ENCODE results near the gene SESN2. TPM values are rescaled to one million over a fixed set of nuclear protein-coding genes. Genes with fewer than 3 reads are reported as not detected.

The SESN2 gene
- total RNA-seq, 2 donors from 2014 or later = 12.3 to 15.2 TPM

DNA sequence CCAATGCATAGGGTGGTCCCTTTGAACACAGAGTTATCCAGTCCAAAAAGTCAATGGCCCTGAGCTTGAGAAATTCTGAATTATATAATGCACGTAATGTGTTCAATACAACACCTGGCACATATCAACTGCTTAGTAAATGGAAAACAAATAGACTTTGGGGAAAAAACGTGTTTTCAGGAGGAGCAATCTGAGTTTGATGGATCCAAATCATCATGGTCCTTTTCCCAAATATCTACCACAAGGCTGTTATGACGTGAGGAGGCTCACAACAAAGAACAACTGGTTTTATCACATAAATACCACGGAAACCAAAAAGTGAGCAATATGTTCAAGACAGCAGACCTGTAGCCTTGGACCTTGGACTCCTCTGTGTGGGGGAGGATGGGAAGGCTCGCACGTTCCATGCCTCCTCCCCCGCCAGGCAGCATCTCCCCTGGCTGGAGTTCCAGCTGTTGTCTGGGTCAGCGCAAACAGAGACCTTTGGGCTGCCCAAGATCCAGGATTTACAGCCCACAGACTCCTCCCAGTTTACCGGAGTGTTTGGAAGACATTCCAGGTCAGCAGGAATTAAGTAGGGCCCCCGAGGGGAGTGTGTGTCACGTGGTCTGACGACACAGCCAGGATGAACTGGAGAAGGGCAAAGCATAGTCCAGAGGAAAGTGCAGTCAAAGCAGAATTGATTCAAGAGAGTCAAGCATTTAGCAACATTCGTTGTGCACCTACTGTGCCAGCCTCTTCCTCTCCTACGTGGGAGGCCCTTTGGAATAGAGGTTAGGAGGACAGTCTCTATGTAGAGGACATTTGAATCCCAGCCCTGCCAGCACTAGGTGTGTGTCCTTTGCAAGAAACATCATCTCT lies 37.3 kb downstream of the SESN2 start:
- DNase-seq = peak; percentile 94
- H3K36me3 Mint-ChIP-seq (ENCODE audit: low read depth) = no peaks in the 10 kb centered on the region
- Histone ChIP-seq H3K9me3 (ENCODE audit: control insufficient read depth, low read length) (no peaks in the 10 kb centered on the region), H3K27me3 (ENCODE audit: control insufficient read depth, insufficient read depth, low read length, poor library complexity, severe bottlenecking) (no peaks in the 10 kb centered on the region), H3K4me3 (ENCODE audit: low read length) (peak overlapping the region; percentile 71), H3K27ac (ENCODE audit: low read depth, low read length) (peak overlapping the region; percentile 36), H3K9ac (ENCODE audit: extremely low read depth, low read length, poor library complexity, severe bottlenecking) (peak overlapping the region; percentile 53), H3K4me1 (ENCODE audit: control insufficient read depth, insufficient read depth, low read length) (peaks cover 3% of the 10 kb centered on the region), H3K36me3 (ENCODE audit: control insufficient read depth, insufficient read depth, low read length) (no peaks in the 10 kb centered on the region)
- H3K27me3 Mint-ChIP-seq (ENCODE audit: insufficient read depth) = no peaks in the 10 kb centered on the region
- peak overlapping the region; percentile 12 for H3K4me3 Mint-ChIP-seq
- TF ChIP-seq, protein P1, sequence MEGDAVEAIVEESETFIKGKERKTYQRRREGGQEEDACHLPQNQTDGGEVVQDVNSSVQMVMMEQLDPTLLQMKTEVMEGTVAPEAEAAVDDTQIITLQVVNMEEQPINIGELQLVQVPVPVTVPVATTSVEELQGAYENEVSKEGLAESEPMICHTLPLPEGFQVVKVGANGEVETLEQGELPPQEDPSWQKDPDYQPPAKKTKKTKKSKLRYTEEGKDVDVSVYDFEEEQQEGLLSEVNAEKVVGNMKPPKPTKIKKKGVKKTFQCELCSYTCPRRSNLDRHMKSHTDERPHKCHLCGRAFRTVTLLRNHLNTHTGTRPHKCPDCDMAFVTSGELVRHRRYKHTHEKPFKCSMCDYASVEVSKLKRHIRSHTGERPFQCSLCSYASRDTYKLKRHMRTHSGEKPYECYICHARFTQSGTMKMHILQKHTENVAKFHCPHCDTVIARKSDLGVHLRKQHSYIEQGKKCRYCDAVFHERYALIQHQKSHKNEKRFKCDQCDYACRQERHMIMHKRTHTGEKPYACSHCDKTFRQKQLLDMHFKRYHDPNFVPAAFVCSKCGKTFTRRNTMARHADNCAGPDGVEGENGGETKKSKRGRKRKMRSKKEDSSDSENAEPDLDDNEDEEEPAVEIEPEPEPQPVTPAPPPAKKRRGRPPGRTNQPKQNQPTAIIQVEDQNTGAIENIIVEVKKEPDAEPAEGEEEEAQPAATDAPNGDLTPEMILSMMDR (conservative IDR thresholded peaks at IDR 0.05) = no peak
- H3K27ac Mint-ChIP-seq = peak overlapping the region; percentile 71
- 37 to 38% methylated on average over 6 to 14 of the region's 14 CpGs for WGBS, 2 experiments (ENCODE audit: insufficient coverage in 1 of 2, insufficient read length in 1 of 2)
- H3K4me1 Mint-ChIP-seq = peaks cover 13% of the 10 kb centered on the region
- H3K9me3 Mint-ChIP-seq = no peaks in the 10 kb centered on the region

DNA sequence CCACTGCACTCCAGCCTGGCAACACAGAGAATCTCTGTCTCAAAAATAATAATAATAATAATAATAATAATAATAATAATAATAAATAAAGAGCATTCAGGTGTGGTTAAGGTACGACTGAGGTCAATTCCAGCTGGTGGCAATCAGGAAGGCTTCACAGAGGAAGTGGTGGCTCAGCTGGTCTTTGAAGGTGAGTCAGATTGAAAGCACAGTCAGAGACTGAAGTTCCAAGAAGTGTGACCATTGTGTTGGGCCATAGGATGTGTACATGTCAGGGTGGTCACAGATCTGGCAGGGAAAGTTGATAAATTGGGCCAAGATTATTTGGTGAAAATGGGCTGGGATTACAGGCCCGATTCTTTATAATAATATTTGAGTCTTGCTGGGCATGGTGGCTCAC lies 38.5 kb downstream of the SESN2 start:
- Histone ChIP-seq H3K9ac (ENCODE audit: extremely low read depth, low read length, poor library complexity, severe bottlenecking) (no peak overlapping the region), H3K27ac (ENCODE audit: low read depth, low read length) (no peak overlapping the region), H3K27me3 (ENCODE audit: control insufficient read depth, insufficient read depth, low read length, poor library complexity, severe bottlenecking) (no peaks in the 10 kb centered on the region), H3K9me3 (ENCODE audit: control insufficient read depth, low read length) (no peaks in the 10 kb centered on the region), H3K36me3 (ENCODE audit: control insufficient read depth, insufficient read depth, low read length) (no peaks in the 10 kb centered on the region), H3K4me3 (ENCODE audit: low read length) (no peak overlapping the region), H3K4me1 (ENCODE audit: control insufficient read depth, insufficient read depth, low read length) (peaks cover 3% of the 10 kb centered on the region)
- Mint-ChIP-seq H3K4me3 (no peak overlapping the region), H3K27me3 (ENCODE audit: insufficient read depth) (no peaks in the 10 kb centered on the region), H3K9me3 (no peaks in the 10 kb centered on the region), H3K27ac (no peak overlapping the region), H3K36me3 (ENCODE audit: low read depth) (no peaks in the 10 kb centered on the region), H3K4me1 (peaks cover 13% of the 10 kb centered on the region)
- TF ChIP-seq, protein P1 (conservative IDR thresholded peaks at IDR 0.05) = no peak
- WGBS, 2 experiments (ENCODE audit: insufficient coverage in 1 of 2, insufficient read length in 1 of 2) = 91 to 94% methylated on average over 2 of the region's 2 CpGs
- no peak for DNase-seq

DNA sequence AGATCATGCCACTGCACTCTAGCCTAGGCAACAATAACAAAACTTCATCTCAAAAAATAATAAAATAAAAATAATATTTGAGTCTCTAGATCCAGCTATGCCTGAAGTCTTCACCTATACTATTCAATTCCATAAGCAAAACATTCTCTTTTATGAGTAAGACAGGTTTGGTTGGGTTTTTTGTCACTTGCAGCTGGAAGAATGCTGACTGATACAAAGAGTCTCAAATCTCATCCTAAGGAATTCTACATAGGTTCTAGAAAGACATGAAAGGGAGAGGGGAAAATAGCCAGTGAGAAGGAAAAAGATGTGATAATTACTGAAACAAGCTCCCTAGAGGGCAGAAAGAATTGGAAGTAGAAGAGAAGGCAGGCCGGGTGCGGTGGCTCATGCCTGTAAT lies 39.1 kb downstream of the SESN2 start:
- no peaks in the 10 kb centered on the region for H3K36me3 Mint-ChIP-seq (ENCODE audit: low read depth)

More for the DNA sequence above, 39.1 kb downstream of the SESN2 start:
- Histone ChIP-seq H3K4me1 (ENCODE audit: control insufficient read depth, insufficient read depth, low read length) (peaks cover 3% of the 10 kb centered on the region), H3K36me3 (ENCODE audit: control insufficient read depth, insufficient read depth, low read length) (no peaks in the 10 kb centered on the region), H3K4me3 (ENCODE audit: low read length) (no peak overlapping the region), H3K9me3 (ENCODE audit: control insufficient read depth, low read length) (no peaks in the 10 kb centered on the region), H3K27me3 (ENCODE audit: control insufficient read depth, insufficient read depth, low read length, poor library complexity, severe bottlenecking) (no peaks in the 10 kb centered on the region), H3K9ac (ENCODE audit: extremely low read depth, low read length, poor library complexity, severe bottlenecking) (no peak overlapping the region), H3K27ac (ENCODE audit: low read depth, low read length) (no peak overlapping the region)
- no peak for DNase-seq
- TF ChIP-seq, protein P1 (conservative IDR thresholded peaks at IDR 0.05) = no peak
- no peak overlapping the region for H3K27ac Mint-ChIP-seq
- 98 to 100% methylated on average over 2 of the region's 2 CpGs for WGBS, 2 experiments (ENCODE audit: insufficient coverage in 1 of 2, insufficient read length in 1 of 2)
- H3K4me1 Mint-ChIP-seq = peaks cover 13% of the 10 kb centered on the region
- no peaks in the 10 kb centered on the region for H3K9me3 Mint-ChIP-seq
- H3K27me3 Mint-ChIP-seq (ENCODE audit: insufficient read depth) = no peaks in the 10 kb centered on the region
- H3K4me3 Mint-ChIP-seq = no peak overlapping the region

Measured in endodermal cell (in vitro differentiated cells).